Measurements from ENCODE around the gene SPEG.

- TF ChIP-seq CTCF (IDR thresholded peaks at IDR 0.05), result no peak
- TF ChIP-seq POLR2A (IDR thresholded peaks at IDR 0.05), result no peak
Measured at GRCh38 chr2:219443016-219443696, 8.5 kb downstream of the SPEG start.

Measured in body of pancreas (tissue), 4 donors.